ENCODE data around the gene CD53.

CD53 gene

GRCh38 chr1:110876748-110877341 is 3.9 kb downstream of the CD53 start:
- no peak for DNase-seq (ENCODE audit: low spot score)

- DNase-seq (ENCODE audit: low spot score) = no peak
These were observed 4.4 kb downstream of the CD53 start for GRCh38 chr1:110877364-110877763.

GRCh38 chr1:110877776-110878175 is 4.8 kb downstream of the CD53 start:
- no peak for DNase-seq (ENCODE audit: low spot score)

- no peak for DNase-seq (ENCODE audit: low spot score)
These were observed 5.6 kb downstream of the CD53 start for GRCh38 chr1:110878591-110878990.

GRCh38 chr1:110878993-110879392 is 6.0 kb downstream of the CD53 start:
- no peak for DNase-seq (ENCODE audit: low spot score)

GRCh38 chr1:110879758-110880606 is 7.0 kb downstream of the CD53 start:
- peak; percentile 40 for DNase-seq (ENCODE audit: low spot score)

GRCh38 chr1:110880708-110881374 is 7.9 kb downstream of the CD53 start:
- peak; percentile 29 for DNase-seq (ENCODE audit: low spot score)

GRCh38 chr1:110888049-110888448 is 15.1 kb downstream of the CD53 start:
- DNase-seq (ENCODE audit: low spot score) = no peak

- no peak for DNase-seq (ENCODE audit: low spot score)
These were observed 15.7 kb downstream of the CD53 start for GRCh38 chr1:110888641-110889040.

GRCh38 chr1:110890474-110891196 is 17.7 kb downstream of the CD53 start:
- DNase-seq (ENCODE audit: low spot score) = no peak

- DNase-seq (ENCODE audit: low spot score) = peak; percentile 35
These were observed 21.1 kb downstream of the CD53 start for GRCh38 chr1:110893908-110894490.

- no peak for DNase-seq (ENCODE audit: low spot score)
These were observed 23.1 kb downstream of the CD53 start for GRCh38 chr1:110896090-110896489.

GRCh38 chr1:110897681-110898080 is 24.7 kb downstream of the CD53 start:
- no peak for DNase-seq (ENCODE audit: low spot score)

GRCh38 chr1:110898734-110899457 is 25.9 kb downstream of the CD53 start:
- DNase-seq (ENCODE audit: low spot score) = no peak

- DNase-seq (ENCODE audit: low spot score) = no peak
These were observed 26.5 kb downstream of the CD53 start for GRCh38 chr1:110899458-110899843.

GRCh38 chr1:110902820-110903463 is 30.0 kb downstream of the CD53 start:
- no peak for DNase-seq (ENCODE audit: low spot score)

GRCh38 chr1:110903853-110904500 is 31.0 kb downstream of the CD53 start:
- DNase-seq (ENCODE audit: low spot score) = no peak

- DNase-seq (ENCODE audit: low spot score) = no peak
These were observed 39.8 kb downstream of the CD53 start for GRCh38 chr1:110912784-110913183.

GRCh38 chr1:110914676-110915075 is 41.7 kb downstream of the CD53 start:
- no peak for DNase-seq (ENCODE audit: low spot score)

GRCh38 chr1:110915804-110916203 is 42.9 kb downstream of the CD53 start:
- no peak for DNase-seq (ENCODE audit: low spot score)

Data from NAMALWA (cell line).